Neutrophil (primary cell): ENCODE results near the gene VLDLR.

Experiments
- H3K27ac ChIP-seq: fragments of 200-600 bp; sonication (generic); 2 replicates; pipeline ENCODE4 v1.5.1; 2016; ENCODE audit warnings: mild to moderate bottlenecking, moderate library complexity
- H3K27me3 ChIP-seq: fragments of 200-600 bp; sonication (generic); 2 replicates; pipeline ENCODE4 v1.6.0; 2016; ENCODE audit warnings: mild to moderate bottlenecking
- H3K36me3 ChIP-seq: fragments of 200-600 bp; sonication (generic); 2 replicates; pipeline ENCODE4 v1.5.1; 2017
- H3K4me1 ChIP-seq, 2 experiments: fragments of 200-600 bp in 1 of 2; sonication (generic) in 1 of 2; 1 replicate in 1 of 2; 2 replicates in 1 of 2; pipeline versions ENCODE4 v1.5.1 to v1.6.1; 2013 to 2016; ENCODE audit warnings: low read depth in 1 of 2, low read length in 1 of 2, mild to moderate bottlenecking in 1 of 2, moderate library complexity in 1 of 2; ENCODE audit not compliant: control insufficient read depth in 1 of 2, insufficient read depth in 1 of 2
- H3K4me3 ChIP-seq, 2 experiments: fragments of 200-600 bp in 1 of 2; sonication (generic) in 1 of 2; 1 replicate in 1 of 2; 2 replicates in 1 of 2; pipeline ENCODE4 v1.5.1; 2013 to 2016; ENCODE audit warnings: low read depth in 1 of 2, low read length in 1 of 2, mild to moderate bottlenecking in 1 of 2, moderate library complexity in 1 of 2
- H3K9me3 ChIP-seq: fragments of 200-600 bp; sonication (generic); 2 replicates; pipeline ENCODE4 v1.5.1; 2016
- CTCF ChIP-seq: fragments of 200-600 bp; sonication (generic); IDR thresholded peaks from 2 replicates; pipeline ENCODE4 v1.5.1; 2016; ENCODE audit warnings: antibody characterized with exemption

VLDLR gene

GRCh38 chr9:2676466-2676865, 54.9 kb downstream of the VLDLR start:
- no peaks in the 10 kb centered on the region for H3K4me1 ChIP-seq
- H3K27me3 ChIP-seq = no peaks in the 10 kb centered on the region
- H3K9me3 ChIP-seq = no peaks in the 10 kb centered on the region
- no peak overlapping the region for H3K4me3 ChIP-seq
- no peak for TF ChIP-seq CTCF
- H3K27ac ChIP-seq = no peak overlapping the region
- H3K36me3 ChIP-seq = no peaks in the 10 kb centered on the region

GRCh38 chr9:2677915-2678889, 56.6 kb downstream of the VLDLR start:
- no peak overlapping the region for H3K27ac ChIP-seq
- no peaks in the 10 kb centered on the region for H3K9me3 ChIP-seq
- H3K27me3 ChIP-seq = no peaks in the 10 kb centered on the region
- no peaks in the 10 kb centered on the region for H3K36me3 ChIP-seq
- no peaks in the 10 kb centered on the region for H3K4me1 ChIP-seq
- TF ChIP-seq CTCF = no peak
- H3K4me3 ChIP-seq = no peak overlapping the region

- no peak for TF ChIP-seq CTCF
- no peaks in the 10 kb centered on the region for H3K4me1 ChIP-seq
- H3K9me3 ChIP-seq = no peaks in the 10 kb centered on the region
- no peak overlapping the region for H3K4me3 ChIP-seq
- no peaks in the 10 kb centered on the region for H3K36me3 ChIP-seq
- no peaks in the 10 kb centered on the region for H3K27me3 ChIP-seq
- no peak overlapping the region for H3K27ac ChIP-seq
Observed at GRCh38 chr9:2679011-2679410, 57.4 kb downstream of the VLDLR start.

DNA sequence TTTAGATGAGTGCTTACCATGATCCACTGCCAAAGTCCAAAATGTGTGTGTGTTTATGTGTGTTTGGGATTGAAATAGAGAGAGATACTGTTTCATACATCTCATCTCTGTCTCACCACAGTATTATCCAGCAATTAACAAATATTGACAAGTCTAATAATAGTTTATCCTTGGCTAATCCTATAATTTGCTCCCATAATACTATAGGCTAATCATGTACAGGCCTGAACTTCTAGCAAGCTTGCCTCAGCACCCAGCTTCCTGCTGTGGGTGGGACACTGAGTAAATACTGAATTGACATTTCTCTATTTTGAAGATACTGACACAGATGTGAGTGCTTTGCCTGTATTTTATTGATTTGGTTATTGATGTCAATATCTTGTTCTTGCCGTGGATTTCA, 60.4 kb downstream of the VLDLR start:
- Histone ChIP-seq H3K9me3 (no peaks in the 10 kb centered on the region), H3K4me1 (no peaks in the 10 kb centered on the region), H3K36me3 (no peaks in the 10 kb centered on the region), H3K4me3 (no peak overlapping the region), H3K27ac (no peak overlapping the region), H3K27me3 (no peaks in the 10 kb centered on the region)
- no peak for TF ChIP-seq CTCF

GRCh38 chr9:2686911-2687310, 65.3 kb downstream of the VLDLR start:
- no peak overlapping the region for H3K27ac ChIP-seq
- no peaks in the 10 kb centered on the region for H3K9me3 ChIP-seq
- TF ChIP-seq CTCF = no peak
- H3K36me3 ChIP-seq = no peaks in the 10 kb centered on the region
- H3K4me1 ChIP-seq = no peaks in the 10 kb centered on the region
- no peak overlapping the region for H3K4me3 ChIP-seq
- no peaks in the 10 kb centered on the region for H3K27me3 ChIP-seq
